Neural cell (in vitro differentiated cells): ENCODE measurements around the gene DNAAF3. TPM values are rescaled to one million over a fixed set of nuclear protein-coding genes. Genes with fewer than 3 reads are reported as not detected.

Source experiments
- H2AFZ ChIP-seq: fragments of 200-600, 300-800 bp; sonication (generic), shearing (Covaris generic); 2 replicates; pipeline ENCODE4 v1.6.0; 2014; ENCODE audit warnings: low read depth, mild to moderate bottlenecking, antibody characterized with exemption, low read length, moderate library complexity
- H3F3A ChIP-seq: fragments of 200-600 bp; shearing (Covaris generic); 2 replicates; pipeline ENCODE4 v1.6.1; 2016; ENCODE audit warnings: mild to moderate bottlenecking, moderate library complexity, mixed read lengths, antibody characterized with exemption, low read length; ENCODE audit not compliant: insufficient read depth, poor library complexity, severe bottlenecking
- H3K27ac ChIP-seq: fragments of 200-600, 300-800 bp; sonication (generic), shearing (Covaris generic); 2 replicates; pipeline ENCODE4 v1.5.1; 2014; ENCODE audit warnings: mild to moderate bottlenecking, low read length, moderate library complexity
- H3K27me3 ChIP-seq: fragments of 300-800, 200-600 bp; sonication (generic), shearing (Covaris generic); 2 replicates; pipeline ENCODE4 v1.6.0; 2014; ENCODE audit warnings: mild to moderate bottlenecking, low read depth, low read length, moderate library complexity; ENCODE audit not compliant: insufficient read depth
- H3K36me3 ChIP-seq: fragments of 300-800, 200-600 bp; sonication (generic), shearing (Covaris generic); 2 replicates; pipeline ENCODE4 v1.5.1; 2014; ENCODE audit warnings: mild to moderate bottlenecking, antibody characterized with exemption, low read length, moderate library complexity; ENCODE audit not compliant: insufficient read depth
- H3K4me2 ChIP-seq: fragments of 300-800, 200-600 bp; sonication (generic), shearing (Covaris generic); 2 replicates; pipeline ENCODE4 v1.6.0; 2014; ENCODE audit warnings: mild to moderate bottlenecking, low read length
- H3K4me3 ChIP-seq: fragments of 300-800, 200-600 bp; sonication (generic), shearing (Covaris generic); 2 replicates; pipeline ENCODE4 v1.5.1; 2014; ENCODE audit warnings: mild to moderate bottlenecking, low read length, moderate library complexity
- H3K79me2 ChIP-seq: fragments of 200-600 bp; shearing (Covaris generic); replicated peaks from 2 replicates; pipeline ENCODE4 v1.6.0; 2014; ENCODE audit warnings: mild to moderate bottlenecking, low read length, moderate library complexity; ENCODE audit not compliant: insufficient read depth
- H3K9ac ChIP-seq: fragments of 300-800, 200-600 bp; sonication (generic), shearing (Covaris generic); 2 replicates; pipeline ENCODE4 v1.6.1; 2016; ENCODE audit warnings: mild to moderate bottlenecking, low read length, mixed read lengths
- H3K9me2 ChIP-seq: fragments of 200-600 bp; shearing (Covaris generic); 2 replicates; pipeline ENCODE4 v1.6.1; 2016; ENCODE audit warnings: mild to moderate bottlenecking, low read length, mixed read lengths; ENCODE audit not compliant: insufficient read depth
- H3K9me3 ChIP-seq: fragments of 200-600, 300-800 bp; sonication (generic), shearing (Covaris generic); 2 replicates; pipeline ENCODE4 v1.6.1; 2016; ENCODE audit warnings: mild to moderate bottlenecking, mixed run types, low read length, moderate library complexity, mixed read lengths
- H4K20me1 ChIP-seq: fragments of 200-600 bp; shearing (Covaris generic); 2 replicates; pipeline ENCODE4 v1.6.1; 2016; ENCODE audit warnings: mild to moderate bottlenecking, mixed run types; ENCODE audit not compliant: insufficient read depth
- EP300 ChIP-seq: fragments of 450-650 bp; conservative IDR thresholded peaks from 2 replicates; pipeline ENCODE4 v1.6.1; 2014; ENCODE audit warnings: antibody characterized with exemption, mild to moderate bottlenecking, moderate library complexity; ENCODE audit not compliant: poor library complexity, severe bottlenecking
- EZH2 ChIP-seq: fragments of 200-600, 300-800 bp; shearing (Covaris generic), sonication (generic); IDR thresholded peaks from 2 replicates; pipeline ENCODE4 v1.6.1; 2014; ENCODE audit warnings: antibody characterized with exemption, low read length, borderline replicate concordance, mild to moderate bottlenecking; ENCODE audit not compliant: insufficient read depth, poor library complexity, severe bottlenecking
- MXI1 ChIP-seq: fragments of 450-650 bp; conservative IDR thresholded peaks from 2 replicates; pipeline ENCODE4 v1.6.1; 2014; ENCODE audit warnings: antibody characterized with exemption, mild to moderate bottlenecking; ENCODE audit not compliant: poor library complexity, severe bottlenecking
- POLR2AphosphoS5 ChIP-seq: IDR thresholded peaks from 2 replicates; pipeline ENCODE4 v1.6.1; 2012
- RAD21 ChIP-seq: fragments of 450-650 bp; conservative IDR thresholded peaks from 2 replicates; pipeline ENCODE4 v1.6.1; 2014; ENCODE audit warnings: antibody characterized with exemption, mild to moderate bottlenecking, moderate library complexity
- SMC3 ChIP-seq: fragments of 450-650 bp; conservative IDR thresholded peaks from 2 replicates; pipeline ENCODE4 v1.6.1; 2014; ENCODE audit warnings: antibody characterized with exemption, mild to moderate bottlenecking, moderate library complexity; ENCODE audit not compliant: poor library complexity
- TAF1 ChIP-seq: IDR thresholded peaks from 2 replicates; pipeline ENCODE4 v1.6.1; 2012; ENCODE audit warnings: low read depth
- polyA plus RNA-seq: library from polyadenylated mRNA; depleted of rRNA; stranded (reverse); fragments of >200 nt; gene quantifications from 2 replicates; pipeline ENCODE4 v1.2.3, GENCODE V29; 2014
- TF ChIP-seq, protein P1 (sequence below): IDR thresholded peaks from 2 replicates; pipeline ENCODE4 v1.6.1; 2012; ENCODE audit warnings: borderline replicate concordance
- TF ChIP-seq, protein P2 (sequence below): fragments of 450-650 bp; IDR thresholded peaks from 2 replicates; pipeline ENCODE4 v1.5.1; 2014; ENCODE audit warnings: antibody characterized with exemption, mild to moderate bottlenecking, moderate library complexity; ENCODE audit not compliant: poor library complexity, severe bottlenecking

Gene DNAAF3
- polyA plus RNA-seq, 1 donor from 2014 or later, result 0.38 TPM

DNA sequence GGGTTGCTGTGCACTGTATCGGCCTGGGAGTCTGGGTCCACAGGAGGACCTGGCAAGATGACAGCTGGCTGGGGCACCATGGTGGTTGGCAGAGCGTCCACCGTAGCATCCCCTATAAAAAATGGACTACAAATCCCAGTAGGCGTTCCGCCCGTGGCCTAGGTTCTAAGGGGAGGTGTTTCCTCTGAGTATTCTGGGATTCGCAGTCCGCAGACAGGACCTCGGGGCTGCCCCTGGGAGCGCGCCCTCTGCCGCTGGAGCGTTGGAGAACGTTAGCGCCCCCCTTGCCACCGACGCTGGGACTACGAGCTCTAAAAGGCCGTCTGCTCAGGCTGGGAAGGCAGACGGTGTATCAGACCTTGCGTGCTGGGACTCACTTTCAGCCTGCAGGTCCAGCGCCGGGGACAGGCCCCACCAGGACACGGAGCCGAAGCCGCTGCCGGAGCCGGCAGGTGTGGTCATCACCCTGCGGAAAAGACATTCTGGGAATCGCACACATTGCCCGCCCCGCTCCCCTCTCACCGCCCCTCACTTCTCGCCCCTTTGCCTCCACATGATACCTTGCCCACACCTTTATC is 372 bp downstream of the DNAAF3 start:
- H3K36me3 ChIP-seq, result no peaks in the 10 kb centered on the region
- peaks cover 13% of the 10 kb centered on the region for H3K27me3 ChIP-seq
- H4K20me1 ChIP-seq, result no peaks in the 10 kb centered on the region
- H3K9ac ChIP-seq, result no peak overlapping the region
- no peak overlapping the region for H2AFZ ChIP-seq
- no peaks in the 10 kb centered on the region for H3K79me2 ChIP-seq
- peak overlapping the region; percentile 28 for H3K4me2 ChIP-seq
- H3K27ac ChIP-seq, result no peak overlapping the region
- H3K4me3 ChIP-seq, result peak overlapping the region; percentile 62
- no peak for TF ChIP-seq EZH2
- TF ChIP-seq EP300, result no peak
- TF ChIP-seq MXI1, result no peak
- no peak for TF ChIP-seq TAF1
- TF ChIP-seq, protein P1, sequence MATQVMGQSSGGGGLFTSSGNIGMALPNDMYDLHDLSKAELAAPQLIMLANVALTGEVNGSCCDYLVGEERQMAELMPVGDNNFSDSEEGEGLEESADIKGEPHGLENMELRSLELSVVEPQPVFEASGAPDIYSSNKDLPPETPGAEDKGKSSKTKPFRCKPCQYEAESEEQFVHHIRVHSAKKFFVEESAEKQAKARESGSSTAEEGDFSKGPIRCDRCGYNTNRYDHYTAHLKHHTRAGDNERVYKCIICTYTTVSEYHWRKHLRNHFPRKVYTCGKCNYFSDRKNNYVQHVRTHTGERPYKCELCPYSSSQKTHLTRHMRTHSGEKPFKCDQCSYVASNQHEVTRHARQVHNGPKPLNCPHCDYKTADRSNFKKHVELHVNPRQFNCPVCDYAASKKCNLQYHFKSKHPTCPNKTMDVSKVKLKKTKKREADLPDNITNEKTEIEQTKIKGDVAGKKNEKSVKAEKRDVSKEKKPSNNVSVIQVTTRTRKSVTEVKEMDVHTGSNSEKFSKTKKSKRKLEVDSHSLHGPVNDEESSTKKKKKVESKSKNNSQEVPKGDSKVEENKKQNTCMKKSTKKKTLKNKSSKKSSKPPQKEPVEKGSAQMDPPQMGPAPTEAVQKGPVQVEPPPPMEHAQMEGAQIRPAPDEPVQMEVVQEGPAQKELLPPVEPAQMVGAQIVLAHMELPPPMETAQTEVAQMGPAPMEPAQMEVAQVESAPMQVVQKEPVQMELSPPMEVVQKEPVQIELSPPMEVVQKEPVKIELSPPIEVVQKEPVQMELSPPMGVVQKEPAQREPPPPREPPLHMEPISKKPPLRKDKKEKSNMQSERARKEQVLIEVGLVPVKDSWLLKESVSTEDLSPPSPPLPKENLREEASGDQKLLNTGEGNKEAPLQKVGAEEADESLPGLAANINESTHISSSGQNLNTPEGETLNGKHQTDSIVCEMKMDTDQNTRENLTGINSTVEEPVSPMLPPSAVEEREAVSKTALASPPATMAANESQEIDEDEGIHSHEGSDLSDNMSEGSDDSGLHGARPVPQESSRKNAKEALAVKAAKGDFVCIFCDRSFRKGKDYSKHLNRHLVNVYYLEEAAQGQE, result no peak
- TF ChIP-seq, protein P2, sequence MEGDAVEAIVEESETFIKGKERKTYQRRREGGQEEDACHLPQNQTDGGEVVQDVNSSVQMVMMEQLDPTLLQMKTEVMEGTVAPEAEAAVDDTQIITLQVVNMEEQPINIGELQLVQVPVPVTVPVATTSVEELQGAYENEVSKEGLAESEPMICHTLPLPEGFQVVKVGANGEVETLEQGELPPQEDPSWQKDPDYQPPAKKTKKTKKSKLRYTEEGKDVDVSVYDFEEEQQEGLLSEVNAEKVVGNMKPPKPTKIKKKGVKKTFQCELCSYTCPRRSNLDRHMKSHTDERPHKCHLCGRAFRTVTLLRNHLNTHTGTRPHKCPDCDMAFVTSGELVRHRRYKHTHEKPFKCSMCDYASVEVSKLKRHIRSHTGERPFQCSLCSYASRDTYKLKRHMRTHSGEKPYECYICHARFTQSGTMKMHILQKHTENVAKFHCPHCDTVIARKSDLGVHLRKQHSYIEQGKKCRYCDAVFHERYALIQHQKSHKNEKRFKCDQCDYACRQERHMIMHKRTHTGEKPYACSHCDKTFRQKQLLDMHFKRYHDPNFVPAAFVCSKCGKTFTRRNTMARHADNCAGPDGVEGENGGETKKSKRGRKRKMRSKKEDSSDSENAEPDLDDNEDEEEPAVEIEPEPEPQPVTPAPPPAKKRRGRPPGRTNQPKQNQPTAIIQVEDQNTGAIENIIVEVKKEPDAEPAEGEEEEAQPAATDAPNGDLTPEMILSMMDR, result peak; percentile 66
- TF ChIP-seq RAD21, result no peak
- H3K9me3 ChIP-seq, result no peaks in the 10 kb centered on the region
- H3F3A ChIP-seq, result no peaks in the 10 kb centered on the region
- H3K9me2 ChIP-seq, result no peaks in the 10 kb centered on the region

DNA sequence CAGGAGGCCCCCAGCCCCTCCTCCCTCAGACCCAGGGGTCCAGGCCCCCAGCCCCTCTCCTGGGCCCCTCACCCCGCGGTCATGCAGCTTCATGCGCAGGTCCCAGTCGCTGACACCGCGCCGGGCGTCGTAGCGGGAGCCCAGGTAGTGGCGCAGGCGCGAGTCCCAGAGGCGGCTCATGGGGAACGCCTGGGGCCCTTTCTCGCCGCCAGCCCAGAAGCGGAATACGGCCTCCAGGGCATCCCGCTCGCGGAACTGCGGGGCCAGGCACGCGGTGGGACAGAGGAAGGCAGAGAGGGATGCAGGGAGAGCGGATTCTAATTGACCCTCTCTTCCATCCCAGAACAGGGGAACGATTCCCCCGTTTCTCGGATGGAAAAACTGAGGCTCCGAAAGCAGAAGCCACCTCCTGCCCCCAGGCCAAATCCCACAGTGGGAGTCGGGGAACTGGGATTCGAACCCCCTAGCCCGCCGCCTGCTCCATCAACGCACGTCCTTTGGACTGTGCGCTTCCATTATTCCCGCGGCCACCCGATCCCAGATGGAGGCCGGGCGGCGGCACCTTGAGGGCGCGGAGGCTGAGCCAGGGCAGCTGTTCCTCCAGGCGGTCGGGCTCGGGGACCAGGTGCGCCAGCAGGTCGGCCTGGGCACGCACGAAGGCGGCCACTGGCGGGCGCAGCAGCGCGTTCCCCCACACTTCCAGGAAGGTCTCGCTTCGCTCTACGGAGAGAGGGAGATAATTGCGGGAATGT is 4.7 kb downstream of the DNAAF3 start:
- no peak for TF ChIP-seq POLR2AphosphoS5
- TF ChIP-seq, protein P1, result no peak
- TF ChIP-seq, protein P2, result no peak
- TF ChIP-seq MXI1, result no peak
- TF ChIP-seq TAF1, result no peak
- no peak for TF ChIP-seq SMC3
- no peak for TF ChIP-seq EP300
- no peak for TF ChIP-seq RAD21
- TF ChIP-seq EZH2, result no peak
- Histone ChIP-seq H3K27me3 (peaks cover 17% of the 10 kb centered on the region), H2AFZ (no peak overlapping the region)

More for the DNA sequence above, 4.7 kb downstream of the DNAAF3 start:
- H3K4me2 ChIP-seq, result no peak overlapping the region
- H3K79me2 ChIP-seq, result no peaks in the 10 kb centered on the region
- no peak overlapping the region for H3K9ac ChIP-seq
- H3K9me2 ChIP-seq, result no peaks in the 10 kb centered on the region
- H3F3A ChIP-seq, result no peaks in the 10 kb centered on the region
- no peak overlapping the region for H3K4me3 ChIP-seq
- no peaks in the 10 kb centered on the region for H4K20me1 ChIP-seq
- H3K9me3 ChIP-seq, result no peaks in the 10 kb centered on the region
- no peaks in the 10 kb centered on the region for H3K36me3 ChIP-seq
- H3K27ac ChIP-seq, result no peak overlapping the region
